GM23338 (cell line): ENCODE measurements around the gene RNU5B-1. TPM values are rescaled to one million over a fixed set of nuclear protein-coding genes. Genes with fewer than 3 reads are reported as not detected.

Source experiments
- ATAC-seq: fragments of 200-7000 bp; cut with Tn5 transposase; 3 replicates; pipeline ENCODE4 v1.9.1; 2020
- DNase-seq: peaks from one replicate; pipeline ENCODE4 v3.0.0-alpha.2; 2015; ENCODE audit warnings: low spot score
- H2AFZ ChIP-seq: fragments of 200-600 bp; sonication (generic); 2 replicates; pipeline ENCODE4 v1.8.0; 2016; ENCODE audit warnings: antibody characterized with exemption, mild to moderate bottlenecking, moderate library complexity
- H3F3A ChIP-seq: fragments of 200-600 bp; sonication (generic); replicated peaks from 2 replicates; pipeline ENCODE4 v1.8.0; 2017; ENCODE audit warnings: antibody characterized with exemption, mixed run types, low read depth
- H3K27ac ChIP-seq: fragments of 200-600 bp; sonication (generic); 2 replicates; pipeline ENCODE4 v1.6.1; 2016; ENCODE audit warnings: low read depth
- H3K27me3 ChIP-seq: fragments of 200-600 bp; sonication (generic); 2 replicates; pipeline ENCODE4 v1.8.0; 2016; ENCODE audit warnings: mild to moderate bottlenecking, mixed run types, moderate library complexity; ENCODE audit not compliant: insufficient read depth
- H3K36me3 ChIP-seq: fragments of 200-600 bp; sonication (generic); 2 replicates; pipeline ENCODE4 v1.8.0; 2016; ENCODE audit warnings: mild to moderate bottlenecking; ENCODE audit not compliant: insufficient read depth
- H3K4me1 ChIP-seq: fragments of 200-600 bp; sonication (generic); 2 replicates; pipeline ENCODE4 v1.8.0; 2016; ENCODE audit warnings: mild to moderate bottlenecking, moderate library complexity; ENCODE audit not compliant: insufficient read depth
- H3K4me2 ChIP-seq: fragments of 200-600 bp; sonication (generic); 2 replicates; pipeline ENCODE4 v1.7.1; 2017; ENCODE audit warnings: mixed run types
- H3K4me3 ChIP-seq: fragments of 200-600 bp; sonication (generic); 2 replicates; pipeline ENCODE4 v1.6.1; 2016; ENCODE audit warnings: mixed run types
- H3K79me2 ChIP-seq: fragments of 200-600 bp; sonication (generic); replicated peaks from 2 replicates; pipeline ENCODE4 v1.8.0; 2017; ENCODE audit warnings: mild to moderate bottlenecking; ENCODE audit not compliant: insufficient read depth
- H3K9me2 ChIP-seq: fragments of 200-600 bp; sonication (generic); 2 replicates; pipeline ENCODE4 v1.8.0; 2017; ENCODE audit not compliant: insufficient read depth
- H4K20me1 ChIP-seq: fragments of 200-600 bp; sonication (generic); replicated peaks from 2 replicates; pipeline ENCODE4 v1.8.0; 2017; ENCODE audit warnings: mild to moderate bottlenecking; ENCODE audit not compliant: insufficient read depth
- H3K27ac Mint-ChIP-seq: 2 replicates; pipeline ENCODE4 v1.8.0; 2020; ENCODE audit warnings: inconsistent platforms, mild to moderate bottlenecking, moderate library complexity, mixed read lengths
- H3K27me3 Mint-ChIP-seq: 3 replicates; pipeline ENCODE4 v1.8.0; 2022; ENCODE audit warnings: low read depth, mild to moderate bottlenecking, moderate library complexity, mixed read lengths, inconsistent platforms; ENCODE audit not compliant: insufficient read depth, poor library complexity
- H3K36me3 Mint-ChIP-seq: 3 replicates; pipeline ENCODE4 v1.8.0; 2021; ENCODE audit warnings: low read depth, mild to moderate bottlenecking, inconsistent platforms, moderate library complexity, mixed read lengths
- H3K4me1 Mint-ChIP-seq: 3 replicates; pipeline ENCODE4 v1.8.0; 2020; ENCODE audit warnings: mild to moderate bottlenecking, inconsistent platforms, mixed read lengths
- H3K4me3 Mint-ChIP-seq: 3 replicates; pipeline ENCODE4 v1.8.0; 2021; ENCODE audit warnings: moderate library complexity, mild to moderate bottlenecking, inconsistent platforms, mixed read lengths
- H3K9me3 Mint-ChIP-seq: 3 replicates; pipeline ENCODE4 v1.8.0; 2020; ENCODE audit warnings: moderate library complexity, mild to moderate bottlenecking, inconsistent platforms, mixed read lengths
- ZNF114 ChIP-seq: fragments of 250-450 bp; sonication (Bioruptor Pico); IDR thresholded peaks from 2 replicates; pipeline ENCODE4 v1.5.0; 2020; ENCODE audit warnings: mild to moderate bottlenecking, moderate library complexity
- ZNF462 ChIP-seq: fragments of 250-450 bp; sonication (Bioruptor Pico); IDR thresholded peaks from 2 replicates; pipeline ENCODE4 v1.5.0; 2020; ENCODE audit warnings: mild to moderate bottlenecking, moderate library complexity
- polyA plus RNA-seq: library from polyadenylated mRNA; unstranded; fragments of >200 nt; fragmentation: Nextera tagmentation; extraction: Ambion mirVana; gene quantifications from 2 replicates; pipeline ENCODE4 v1.2.1, GENCODE V29; 2016
- total RNA-seq: library from RNA; depleted of rRNA; stranded (reverse); fragments of >200 nt; shearing (Covaris generic); gene quantifications from 2 replicates; pipeline ENCODE4 v1.2.3, GENCODE V29; 2014
- TF ChIP-seq, protein P1 (sequence below), 2 experiments: fragments of 200-600 bp in 1 of 2; sonication (generic) in 1 of 2; conservative IDR thresholded peaks; 2 replicates each; pipeline versions ENCODE4 v1.5.1 to v1.6.1; 2016 to 2017; ENCODE audit warnings: antibody characterized with exemption in 2 of 2, low read depth in 2 of 2, mild to moderate bottlenecking in 2 of 2, moderate library complexity in 1 of 2

RNU5B-1 gene
- total and polyA plus RNA-seq, 2 experiments from 2014 or later: not detected

- no peaks in the 10 kb centered on the region; the same call in 1 of the 2 replicates for H3F3A ChIP-seq
- Mint-ChIP-seq H3K27ac (no peak overlapping the region), H3K4me1 (peaks cover 12% of the 10 kb centered on the region), H3K9me3 (peaks cover 11% of the 10 kb centered on the region; the same call in 2 of the 3 replicates), H3K4me3 (no peak overlapping the region), H3K36me3 (no peaks in the 10 kb centered on the region), H3K27me3 (peaks cover 30% of the 10 kb centered on the region)
- no peaks in the 10 kb centered on the region for H3K27me3 ChIP-seq
- peak overlapping the region; percentile 74 for H3K4me2 ChIP-seq
- peak overlapping the region; percentile 49 for H3K4me3 ChIP-seq
- ATAC-seq (no peak; the same call in 2 of the 3 replicates), DNase-seq (peak; percentile 74)
- no peaks in the 10 kb centered on the region for H3K36me3 ChIP-seq
- H3K4me1 ChIP-seq: no peaks in the 10 kb centered on the region
- H2AFZ ChIP-seq: peak overlapping the region; percentile 33; the same call in 1 of the 2 replicates
- H3K27ac ChIP-seq: no peak overlapping the region
- H4K20me1 ChIP-seq: no peaks in the 10 kb centered on the region
- TF ChIP-seq ZNF114 (CRISPR knock-in tag) (no peak), ZNF462 (CRISPR knock-in tag) (no peak)
- TF ChIP-seq, protein P1, sequence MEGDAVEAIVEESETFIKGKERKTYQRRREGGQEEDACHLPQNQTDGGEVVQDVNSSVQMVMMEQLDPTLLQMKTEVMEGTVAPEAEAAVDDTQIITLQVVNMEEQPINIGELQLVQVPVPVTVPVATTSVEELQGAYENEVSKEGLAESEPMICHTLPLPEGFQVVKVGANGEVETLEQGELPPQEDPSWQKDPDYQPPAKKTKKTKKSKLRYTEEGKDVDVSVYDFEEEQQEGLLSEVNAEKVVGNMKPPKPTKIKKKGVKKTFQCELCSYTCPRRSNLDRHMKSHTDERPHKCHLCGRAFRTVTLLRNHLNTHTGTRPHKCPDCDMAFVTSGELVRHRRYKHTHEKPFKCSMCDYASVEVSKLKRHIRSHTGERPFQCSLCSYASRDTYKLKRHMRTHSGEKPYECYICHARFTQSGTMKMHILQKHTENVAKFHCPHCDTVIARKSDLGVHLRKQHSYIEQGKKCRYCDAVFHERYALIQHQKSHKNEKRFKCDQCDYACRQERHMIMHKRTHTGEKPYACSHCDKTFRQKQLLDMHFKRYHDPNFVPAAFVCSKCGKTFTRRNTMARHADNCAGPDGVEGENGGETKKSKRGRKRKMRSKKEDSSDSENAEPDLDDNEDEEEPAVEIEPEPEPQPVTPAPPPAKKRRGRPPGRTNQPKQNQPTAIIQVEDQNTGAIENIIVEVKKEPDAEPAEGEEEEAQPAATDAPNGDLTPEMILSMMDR (conservative IDR thresholded peaks at IDR 0.05; ENCODE audit: low read depth in 2 of 2): no peak
- H3K79me2 ChIP-seq: no peaks in the 10 kb centered on the region
- no peaks in the 10 kb centered on the region for H3K9me2 ChIP-seq
Observed at GRCh38 chr15:65300924-65301441, 3.5 kb upstream of the RNU5B-1 start.
